Right ventricle myocardium inferior (tissue), 1 donor: ENCODE results near the gene APOM. TPM values are rescaled to one million over a fixed set of nuclear protein-coding genes. Genes with fewer than 3 reads are reported as not detected.

Source experiments
- ATAC-seq: fragments of 200-7000 bp; cut with Tn5 transposase; one replicate; pipeline ENCODE4 v1.9.1; 2020; ENCODE audit warnings: mild to moderate bottlenecking, moderate library complexity
- DNase-seq: peaks from one replicate; pipeline ENCODE4 v3.0.0; 2021; ENCODE audit errors: missing footprints
- intact Hi-C: fragments of 100-400 bp; cut with DNase I; formaldehyde crosslinking; loops from one replicate; pipeline ENCODE4 v1.11.0; 2022
- total RNA-seq: library from RNA; stranded (reverse); fragmentation: NEBNext Ultra II Directional; extraction: Animal tissue kit (Norgen Biotek cat#: 25700); gene quantifications from one replicate; pipeline ENCODE4 v1.2.1, GENCODE V29; 2021
- donor health status: DM: no; HTN: yes; CAD: no; lungs with severe emphysema.

Gene APOM
- total RNA-seq, 1 donor from 2014 or later: 0.87 TPM

GRCh38 chr6:31664790-31665500 lies 9.3 kb downstream of the APOM start, which contains the start of gene GPANK1:
TSS of gene GPANK1 (minus strand) at chr6:31664997. CDS start at chr6:31664478, 519 bp downstream.
- intact Hi-C loops: loop anchor here (1.0 to 10.0 kb wide), 4 partner anchors 13 to 510 kb away; partner anchors contain the start of genes AGPAT1, BAG6, NELFE and RNF5
- peak; percentile 72 for ATAC-seq
- DNase-seq: peak; percentile 96

GRCh38 chr6:31665501-31666336 lies 10.0 kb downstream of the APOM start, which contains the start of gene CSNK2B:
TSS of gene CSNK2B (plus strand) at chr6:31666080. CDS start at chr6:31666832, 752 bp downstream.
- intact Hi-C loops: loop anchor here (1.0 to 10.0 kb wide), 4 partner anchors 13 to 509 kb away; partner anchors contain the start of genes ABHD16A, AGPAT1, BAG6 and RNF5
- ATAC-seq: peak; percentile 92
- peak; percentile 99 for DNase-seq

- ATAC-seq (no peak), DNase-seq (no peak)
- intact Hi-C loops: loop anchor here (2.0 to 10.0 kb wide), 3 partner anchors 36 to 508 kb away; partner anchors contain the start of genes ABHD16A, AGPAT1 and RNF5
These were observed 10.8 kb downstream of the APOM start for GRCh38 chr6:31666337-31666965.

- intact Hi-C loops: loop anchor here (5.0 to 10.0 kb wide), 2 partner anchors 163 to 505 kb away; partner anchors contain the start of genes AGPAT1 and RNF5
- ATAC-seq (no peak), DNase-seq (no peak)
These were observed 14.0 kb downstream of the APOM start, which contains the start of gene LY6G5B for GRCh38 chr6:31669676-31670075. TSS of gene LY6G5B (plus strand) at chr6:31669976. CDS start at chr6:31670951, 975 bp downstream.

- ATAC-seq (no peak), DNase-seq (no peak)
- intact Hi-C loops: no loop called here
These were observed 20.7 kb downstream of the APOM start for GRCh38 chr6:31676322-31676903.

- ATAC-seq (no peak), DNase-seq (no peak)
- intact Hi-C loops: no loop called here
These were observed 21.2 kb downstream of the APOM start for GRCh38 chr6:31676904-31677303.

GRCh38 chr6:31677955-31678354 lies 22.3 kb downstream of the APOM start:
- ATAC-seq (no peak), DNase-seq (no peak)
- intact Hi-C loops: no loop called here

- DNase-seq (peak; percentile 89), ATAC-seq (peak; percentile 91)
- intact Hi-C loops: loop anchor here (2.0 to 10.0 kb wide), 6 partner anchors 48 to 272 kb away; partner anchors contain the start of genes DDAH2 and NEU1
These were observed 24.8 kb downstream of the APOM start, which contains the start of gene LY6G5C for GRCh38 chr6:31680226-31681134. TSS of gene LY6G5C (minus strand) at chr6:31681067. CDS start at chr6:31680373, 694 bp downstream.

GRCh38 chr6:31681135-31681671 lies 25.5 kb downstream of the APOM start:
- DNase-seq (no peak), ATAC-seq (peak; percentile 48)
- intact Hi-C loops: loop anchor here (2.0 to 10.0 kb wide), 6 partner anchors 48 to 272 kb away; partner anchors contain the start of genes DDAH2 and NEU1

- intact Hi-C loops: loop anchor here (5.0 to 10.0 kb wide), 2 partner anchors 149 to 181 kb away; partner anchors contain the start of gene NEU1
- ATAC-seq (no peak), DNase-seq (no peak)
These were observed 27.9 kb downstream of the APOM start for GRCh38 chr6:31683591-31683990.

GRCh38 chr6:31686483-31686882 lies 30.8 kb downstream of the APOM start:
- ATAC-seq (no peak), DNase-seq (no peak)
- intact Hi-C loops: loop anchor here (10.0 kb wide), 1 partner anchor 178 kb away; the partner anchor contains the start of gene NEU1

GRCh38 chr6:31687321-31687720 lies 31.6 kb downstream of the APOM start:
- ATAC-seq (no peak), DNase-seq (no peak)
- intact Hi-C loops: loop anchor here (10.0 kb wide), 1 partner anchor 177 kb away; the partner anchor contains the start of gene NEU1

GRCh38 chr6:31687860-31688693 lies 32.4 kb downstream of the APOM start:
- DNase-seq: no peak
- intact Hi-C loops: loop anchor here (10.0 kb wide), 1 partner anchor 177 kb away; the partner anchor contains the start of gene NEU1
- ATAC-seq: no peak

- no peak for DNase-seq
- intact Hi-C loops: loop anchor here (10.0 kb wide), 1 partner anchor 175 kb away; the partner anchor contains the start of gene NEU1
- ATAC-seq: no peak
These were observed 33.8 kb downstream of the APOM start for GRCh38 chr6:31689249-31690110.
